ENCODE data around the gene ST8SIA4. TPM values are rescaled to one million over a fixed set of nuclear protein-coding genes. Genes with fewer than 3 reads are reported as not detected.

ST8SIA4 gene
- polyA plus RNA-seq, 3 donors: 12.4 to 36.4 (median 30.7) TPM

- H3K4me1 ChIP-seq (ENCODE audit: control insufficient read depth in 1 of 2, insufficient read depth in 2 of 2, low read length in 2 of 2): no peaks in the 10 kb centered on the region
- 100% methylated on average over 2 of the region's 2 CpGs for WGBS (ENCODE audit: insufficient coverage)
- no peak for DNase-seq
- no peaks in the 10 kb centered on the region for H3K27me3 ChIP-seq (ENCODE audit: control insufficient read depth in 2 of 2, insufficient read depth in 2 of 2, low read length in 2 of 2)
- H3K27ac ChIP-seq (ENCODE audit: low read depth in 1 of 2, low read length in 2 of 2): no peak overlapping the region
- Mint-ChIP-seq H3K27ac (no peak overlapping the region), H3K4me3 (no peak overlapping the region), H3K9me3 (peaks cover 13 to 21% (median 15%) of the 10 kb centered on the region in 7 donors), H3K4me1 (no peaks in the 10 kb centered on the region), H3K36me3 (peaks cover 0 to 3% of the 10 kb centered on the region in 2 donors), H3K27me3 (ENCODE audit: low read depth in 3 of 3) (peaks cover 0 to 1% (median 0%) of the 10 kb centered on the region in 3 donors)
- H3K4me3 ChIP-seq (replicated peaks in 1 of 3; ENCODE audit: low read depth in 2 of 3, low read length in 3 of 3): no peak overlapping the region
- H3K9ac ChIP-seq (ENCODE audit: insufficient read depth, low read length, poor library complexity, severe bottlenecking): no peak overlapping the region
- H3K36me3 ChIP-seq (replicated peaks in 1 of 2; ENCODE audit: control insufficient read depth in 1 of 2, insufficient read depth in 2 of 2, low read length in 2 of 2): peaks cover 0 to 7% of the 10 kb centered on the region in 2 donors
- H4K20me1 ChIP-seq (ENCODE audit: insufficient read depth, low read length): no peaks in the 10 kb centered on the region
- H3K79me2 ChIP-seq (ENCODE audit: insufficient read depth, low read length): no peaks in the 10 kb centered on the region
- no peak for TF ChIP-seq CTCF (IDR thresholded peaks at IDR 0.05)
- peaks cover 19 to 21% of the 10 kb centered on the region in 2 donors for H3K9me3 ChIP-seq (replicated peaks in 1 of 2; ENCODE audit: control insufficient read depth in 1 of 2, insufficient read depth in 1 of 2, low read length in 2 of 2)
- H3K4me2 ChIP-seq (replicated peaks; ENCODE audit: extremely low read depth, low read length, poor library complexity, severe bottlenecking): no peak overlapping the region
- intact Hi-C loops (cut with micrococcal nuclease): no loop called here
- no peak overlapping the region for H2AFZ ChIP-seq (ENCODE audit: insufficient read depth, low read depth, low read length, poor library complexity, severe bottlenecking)
Observed at GRCh38 chr5:100799166-100799565, 103.9 kb downstream of the ST8SIA4 start.

GRCh38 chr5:100797861-100798260 lies 105.2 kb downstream of the ST8SIA4 start:
- Mint-ChIP-seq H3K4me3 (no peak overlapping the region), H3K4me1 (peaks cover under 1% of the 10 kb centered on the region), H3K27me3 (ENCODE audit: low read depth in 3 of 3) (peaks cover 0 to 1% (median 0%) of the 10 kb centered on the region in 3 donors), H3K9me3 (peaks cover 17 to 31% (median 23%) of the 10 kb centered on the region in 7 donors), H3K27ac (no peak overlapping the region), H3K36me3 (peaks cover 0 to 8% of the 10 kb centered on the region in 2 donors)
- Histone ChIP-seq H4K20me1 (ENCODE audit: insufficient read depth, low read length) (no peaks in the 10 kb centered on the region), H3K79me2 (ENCODE audit: insufficient read depth, low read length) (no peaks in the 10 kb centered on the region), H3K9me3 (replicated peaks in 1 of 2; ENCODE audit: control insufficient read depth in 1 of 2, insufficient read depth in 1 of 2, low read length in 2 of 2) (peaks cover 27 to 29% of the 10 kb centered on the region in 2 donors), H3K9ac (ENCODE audit: insufficient read depth, low read length, poor library complexity, severe bottlenecking) (no peak overlapping the region), H3K4me2 (replicated peaks; ENCODE audit: extremely low read depth, low read length, poor library complexity, severe bottlenecking) (no peak overlapping the region), H3K36me3 (replicated peaks in 1 of 2; ENCODE audit: control insufficient read depth in 1 of 2, insufficient read depth in 2 of 2, low read length in 2 of 2) (peaks cover 0 to 7% of the 10 kb centered on the region in 2 donors), H3K27ac (ENCODE audit: low read depth in 1 of 2, low read length in 2 of 2) (no peak overlapping the region), H2AFZ (ENCODE audit: insufficient read depth, low read depth, low read length, poor library complexity, severe bottlenecking) (no peak overlapping the region), H3K27me3 (ENCODE audit: control insufficient read depth in 2 of 2, insufficient read depth in 2 of 2, low read length in 2 of 2) (no peaks in the 10 kb centered on the region), H3K4me3 (replicated peaks in 1 of 3; ENCODE audit: low read depth in 2 of 3, low read length in 3 of 3) (no peak overlapping the region), H3K4me1 (ENCODE audit: control insufficient read depth in 1 of 2, insufficient read depth in 2 of 2, low read length in 2 of 2) (no peaks in the 10 kb centered on the region)
- WGBS (ENCODE audit: insufficient coverage): no CpG with 5 or more reads among the region's 2 CpGs
- no peak for TF ChIP-seq CTCF (IDR thresholded peaks at IDR 0.05)
- intact Hi-C loops (cut with micrococcal nuclease): no loop called here
- DNase-seq: peak in 1 of 3 donors; percentile 24
